IPS DF 6.9 (cell line): ENCODE results near the gene CACNA1S.

Experiments used
- DNase-seq: peaks from one replicate; pipeline ENCODE4 v3.0.0-alpha.2; 2013; ENCODE audit warnings: low read depth, low spot score
- H3K27ac ChIP-seq: one replicate; pipeline ENCODE4 v1.5.1; 2013; ENCODE audit warnings: low read length, control low read depth
- H3K27me3 ChIP-seq: 2 replicates; pipeline ENCODE4 v1.6.1; 2013; ENCODE audit warnings: mild to moderate bottlenecking, low read length; ENCODE audit not compliant: control insufficient read depth, insufficient read depth
- H3K36me3 ChIP-seq: 2 replicates; pipeline ENCODE4 v1.6.1; 2013; ENCODE audit warnings: low read length; ENCODE audit not compliant: control insufficient read depth, insufficient read depth
- H3K4me1 ChIP-seq: 2 replicates; pipeline ENCODE4 v1.6.1; 2013; ENCODE audit warnings: low read length; ENCODE audit not compliant: control insufficient read depth, insufficient read depth
- H3K4me3 ChIP-seq: 2 replicates; pipeline ENCODE4 v1.5.1; 2013; ENCODE audit warnings: mild to moderate bottlenecking, low read length
- H3K9me3 ChIP-seq: 2 replicates; pipeline ENCODE4 v1.6.1; 2013; ENCODE audit warnings: low read length, inconsistent platforms; ENCODE audit not compliant: control insufficient read depth, insufficient read depth
- WGBS: extraction: QIAGEN DNeasy Blood & Tissue Kit; methylation state at CpG from one replicate; pipeline ENCODE4 v1.1.7; 2013; ENCODE audit warnings: mixed read lengths, missing lambda C conversion rate; ENCODE audit not compliant: insufficient read length, insufficient coverage; 5-methylcytosine and 5-hydroxymethylcytosine counted together

Gene CACNA1S

DNA sequence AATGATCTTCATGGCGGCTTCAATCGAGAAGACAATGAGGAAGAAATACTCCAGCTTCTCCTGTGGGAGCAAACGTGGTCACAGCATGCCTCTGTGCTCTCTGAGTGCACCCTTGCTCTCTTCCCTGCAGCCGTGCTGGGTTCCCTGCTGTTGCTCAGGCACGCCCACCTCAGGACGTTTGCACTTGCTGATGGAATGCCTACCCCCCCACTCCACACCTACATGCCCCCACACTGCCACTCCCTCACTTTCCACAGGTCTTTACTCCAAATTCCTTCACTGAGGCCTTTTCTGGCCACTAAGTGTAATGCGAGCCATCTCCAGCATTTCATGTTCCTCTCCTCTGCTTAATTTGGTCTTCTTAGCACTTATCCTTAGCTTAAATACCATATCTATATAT is 18.3 kb downstream of the CACNA1S start:
- no peak for DNase-seq
- Histone ChIP-seq H3K9me3 (no peaks in the 10 kb centered on the region), H3K4me1 (peaks cover 2% of the 10 kb centered on the region; the same call in 1 of the 2 replicates), H3K27me3 (no peaks in the 10 kb centered on the region), H3K36me3 (no peaks in the 10 kb centered on the region), H3K27ac (no peak overlapping the region), H3K4me3 (no peak overlapping the region)
- WGBS, result no CpG with 5 or more reads among the region's 7 CpGs

DNA sequence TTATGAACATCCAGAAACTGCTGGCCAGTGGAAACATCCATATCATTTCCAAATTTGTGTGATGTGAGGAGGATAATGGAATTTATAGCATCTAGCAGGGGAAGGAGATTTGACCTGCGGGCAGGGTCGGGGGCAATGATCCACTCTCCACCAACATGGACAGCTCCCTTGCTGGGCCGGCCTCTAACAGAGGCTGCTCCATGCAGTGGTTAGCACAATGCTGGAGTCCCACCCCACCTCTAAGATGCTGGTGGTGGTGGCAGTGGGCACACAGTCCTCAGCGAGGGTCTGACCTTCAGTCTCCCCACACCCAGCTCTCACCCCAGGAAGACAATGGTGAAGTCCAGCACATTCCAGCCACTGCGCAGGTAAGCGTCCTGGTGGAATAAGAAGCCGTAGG is 18.7 kb downstream of the CACNA1S start:
- Histone ChIP-seq H3K4me1 (peaks cover 2% of the 10 kb centered on the region; the same call in 1 of the 2 replicates), H3K27me3 (no peaks in the 10 kb centered on the region), H3K36me3 (no peaks in the 10 kb centered on the region), H3K4me3 (no peak overlapping the region), H3K27ac (no peak overlapping the region), H3K9me3 (no peaks in the 10 kb centered on the region)
- no CpG with 5 or more reads among the region's 7 CpGs for whole genome bisulfite sequencing
- no peak for DNase-seq

DNA sequence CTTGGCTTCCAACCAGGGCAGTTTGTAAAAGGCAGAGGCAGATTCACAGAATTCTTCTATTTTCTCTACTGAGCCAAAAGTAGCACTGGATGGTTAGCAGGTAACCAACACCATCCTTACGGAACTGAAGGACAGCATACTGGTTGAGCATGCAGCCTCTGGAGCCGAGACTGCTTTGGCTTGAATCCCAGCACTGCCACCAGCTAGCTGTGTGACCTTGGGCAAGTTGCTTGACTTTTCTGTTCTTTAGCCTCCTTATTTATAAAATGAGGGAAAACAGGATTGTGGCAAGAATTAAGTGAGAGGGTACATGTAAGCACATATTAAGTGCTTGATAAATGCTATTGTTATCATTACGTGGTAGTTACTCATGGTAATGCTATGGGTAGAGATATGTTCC is 19.5 kb downstream of the CACNA1S start:
- Histone ChIP-seq H3K9me3 (no peaks in the 10 kb centered on the region), H3K36me3 (no peaks in the 10 kb centered on the region), H3K27ac (no peak overlapping the region), H3K4me1 (peaks cover 2% of the 10 kb centered on the region; the same call in 1 of the 2 replicates), H3K4me3 (no peak overlapping the region), H3K27me3 (no peaks in the 10 kb centered on the region)
- WGBS, result no CpG with 5 or more reads among the region's 3 CpGs
- DNase-seq, result no peak

DNA sequence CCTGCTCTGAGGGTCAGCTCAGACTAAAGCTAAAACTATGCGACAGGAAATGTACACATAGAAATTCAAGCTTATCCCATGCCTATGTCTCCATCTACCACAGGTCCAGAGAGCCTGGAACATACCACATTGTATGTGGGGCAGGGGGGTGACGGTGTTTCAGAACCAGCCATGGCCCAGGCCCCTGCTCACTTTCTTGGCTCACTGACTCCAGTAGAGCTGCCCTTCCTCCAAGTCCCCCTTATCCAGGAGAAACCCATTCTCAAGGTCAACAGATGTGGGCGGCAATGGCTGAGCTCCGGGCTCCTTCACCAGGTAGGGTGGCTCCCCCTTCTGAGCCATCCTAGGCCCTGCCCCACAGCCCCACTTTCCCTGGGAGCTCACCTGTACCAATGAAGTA is 21.0 kb downstream of the CACNA1S start:
- H3K36me3 ChIP-seq, result no peaks in the 10 kb centered on the region
- no peak overlapping the region; the same call in 1 of the 2 replicates for H3K4me3 ChIP-seq
- WGBS, result no CpG with 5 or more reads among the region's 4 CpGs
- H3K27me3 ChIP-seq, result no peaks in the 10 kb centered on the region
- DNase-seq, result no peak
- H3K9me3 ChIP-seq, result no peaks in the 10 kb centered on the region
- H3K27ac ChIP-seq, result no peak overlapping the region
- no peaks in the 10 kb centered on the region for H3K4me1 ChIP-seq

DNA sequence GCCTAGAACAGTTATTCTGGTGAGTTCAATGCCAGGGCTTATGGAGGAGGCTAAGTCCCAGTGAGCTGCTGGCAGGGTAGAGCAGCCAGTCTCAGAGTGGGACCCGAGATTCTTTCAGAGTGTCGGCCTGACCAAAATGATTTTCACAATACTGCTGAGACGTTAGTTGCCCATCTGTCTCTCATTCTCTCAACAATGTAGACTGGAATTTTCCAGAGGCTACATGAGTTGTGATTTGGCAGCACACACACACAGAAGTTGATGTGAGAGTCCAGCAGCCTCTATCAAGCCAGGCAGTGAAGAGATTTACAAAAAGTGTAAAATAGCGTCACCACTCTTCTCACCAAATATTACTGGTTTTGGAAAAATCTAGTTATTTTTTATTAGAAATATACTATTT is 21.7 kb downstream of the CACNA1S start:
- DNase-seq, result no peak
- WGBS, result no CpG with 5 or more reads among the region's 4 CpGs
- Histone ChIP-seq H3K27me3 (no peaks in the 10 kb centered on the region), H3K27ac (no peak overlapping the region), H3K4me3 (no peak overlapping the region), H3K9me3 (no peaks in the 10 kb centered on the region), H3K4me1 (no peaks in the 10 kb centered on the region), H3K36me3 (no peaks in the 10 kb centered on the region)

DNA sequence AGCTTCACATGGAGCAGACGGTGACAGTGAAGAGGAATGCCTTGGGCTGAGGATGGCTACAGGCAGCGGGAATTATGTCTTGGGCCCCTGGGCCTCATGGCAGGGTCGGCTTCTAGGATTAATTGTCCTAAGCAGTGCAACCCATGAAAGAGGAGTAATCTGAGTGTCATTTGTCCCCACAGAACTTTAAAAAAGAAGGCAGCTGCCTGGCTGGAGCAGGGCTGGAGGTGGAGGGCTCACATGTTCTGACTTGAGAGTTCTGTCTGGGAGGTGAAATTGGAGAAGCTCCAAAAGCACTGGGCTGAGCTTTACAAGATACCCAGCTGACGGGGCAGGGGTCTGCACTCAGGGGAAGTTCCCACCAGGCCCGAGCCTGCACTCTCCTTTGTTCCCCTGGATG is 22.6 kb downstream of the CACNA1S start:
- no peaks in the 10 kb centered on the region for H3K27me3 ChIP-seq
- WGBS, result no CpG with 5 or more reads among the region's 5 CpGs
- no peak for DNase-seq
- H3K36me3 ChIP-seq, result no peaks in the 10 kb centered on the region
- no peaks in the 10 kb centered on the region for H3K4me1 ChIP-seq
- H3K4me3 ChIP-seq, result no peak overlapping the region
- no peaks in the 10 kb centered on the region for H3K9me3 ChIP-seq
- H3K27ac ChIP-seq, result no peak overlapping the region

DNA sequence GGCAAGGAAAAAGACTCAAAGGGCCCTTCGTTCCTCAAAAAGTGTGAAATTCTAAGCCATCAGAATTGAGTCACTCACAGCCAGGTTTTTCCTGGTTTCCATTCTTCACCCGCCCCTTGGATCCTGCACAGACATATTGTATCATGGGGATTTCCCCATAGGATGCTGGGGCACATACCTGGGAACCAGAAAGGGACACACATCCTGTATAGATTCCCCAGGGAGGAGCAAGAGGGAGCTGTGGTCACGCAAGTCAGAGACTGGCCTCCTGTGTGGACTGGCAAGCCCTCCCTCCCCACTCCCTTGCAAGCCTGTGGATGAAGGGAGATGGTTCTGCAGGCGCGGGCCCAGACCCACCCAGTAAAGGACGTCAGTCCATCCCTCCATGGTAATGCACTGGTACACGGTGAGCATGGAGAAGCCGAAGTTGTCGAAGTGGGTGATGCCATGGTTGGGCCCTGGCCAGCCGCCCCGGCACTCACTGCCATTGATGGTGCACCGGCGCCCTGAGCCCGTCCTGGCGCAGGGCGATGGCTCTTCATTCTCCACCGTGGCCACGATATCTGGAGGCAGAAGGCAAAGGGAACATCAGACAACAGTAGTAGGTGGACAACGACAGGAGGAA is 23.2 kb downstream of the CACNA1S start:
- Histone ChIP-seq H3K27me3 (no peaks in the 10 kb centered on the region), H3K27ac (no peak overlapping the region)

DNA sequence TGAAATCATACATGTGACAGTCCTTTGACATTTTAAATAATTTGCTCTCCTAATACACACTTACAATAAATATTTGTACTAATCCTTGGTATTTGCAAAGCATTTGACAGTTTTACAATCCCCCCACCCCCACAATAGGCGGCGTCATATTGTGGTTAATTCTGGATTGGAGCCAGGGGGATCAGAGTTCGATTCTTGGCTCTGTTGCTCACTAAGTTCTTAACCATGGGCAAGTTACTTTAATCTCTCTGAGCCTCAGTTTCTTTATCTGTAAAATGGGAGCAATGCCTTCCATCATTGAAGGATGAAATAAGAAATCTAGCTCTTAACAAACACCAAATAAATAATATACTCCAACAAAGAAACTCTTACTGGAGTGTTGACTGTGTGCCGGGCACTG is 23.8 kb downstream of the CACNA1S start:
- H3K36me3 ChIP-seq, result no peaks in the 10 kb centered on the region

More for the DNA sequence above, 23.2 kb downstream of the CACNA1S start:
- DNase-seq, result no peak
- WGBS, result no CpG with 5 or more reads among the region's 19 CpGs
- no peaks in the 10 kb centered on the region for H3K36me3 ChIP-seq
- no peaks in the 10 kb centered on the region for H3K9me3 ChIP-seq
- no peaks in the 10 kb centered on the region for H3K4me1 ChIP-seq
- H3K4me3 ChIP-seq, result no peak overlapping the region

DNA sequence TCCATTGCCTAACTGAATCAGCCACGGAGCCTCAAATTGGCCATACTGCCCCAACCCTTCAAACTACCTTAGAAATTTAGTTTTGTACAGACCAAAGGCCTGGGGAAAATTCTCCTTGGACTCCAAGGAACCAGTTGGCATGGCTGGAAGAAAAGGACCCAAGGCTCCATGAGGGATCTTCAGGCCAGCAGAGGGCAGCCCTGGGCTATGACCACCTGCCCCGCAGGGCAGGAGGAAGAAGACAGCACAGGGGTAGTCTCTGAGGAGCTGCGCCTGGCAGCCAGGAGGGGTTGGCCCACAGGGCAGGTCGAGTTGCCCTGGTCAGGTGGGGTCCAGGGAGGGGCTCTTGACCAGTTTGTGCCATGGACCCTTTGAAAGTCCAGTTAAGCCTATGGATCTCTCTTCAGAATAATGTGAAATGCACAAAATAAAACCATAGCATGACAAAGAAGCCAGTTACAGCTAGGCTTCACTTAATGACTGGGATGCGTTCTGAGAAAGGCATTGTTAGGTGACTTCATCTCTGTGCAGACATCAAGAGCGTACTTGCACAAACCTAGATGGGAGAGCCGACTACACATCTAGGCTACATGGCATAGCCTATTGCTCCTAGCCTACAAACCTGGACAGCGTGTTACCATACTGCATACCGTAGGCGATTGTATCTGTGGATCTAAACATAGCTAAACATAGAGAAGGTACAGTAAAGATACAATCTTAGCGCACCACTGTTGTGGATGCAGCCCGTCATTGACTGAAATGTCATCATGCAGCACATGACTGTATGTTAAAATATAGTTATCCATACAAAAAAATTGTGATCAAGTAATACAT is 26.1 kb downstream of the CACNA1S start:
- peak; percentile 27 for DNase-seq

More for the DNA sequence above, 23.8 kb downstream of the CACNA1S start:
- WGBS, result no CpG with 5 or more reads among the region's 4 CpGs
- Histone ChIP-seq H3K4me3 (no peak overlapping the region), H3K27me3 (no peaks in the 10 kb centered on the region), H3K9me3 (no peaks in the 10 kb centered on the region), H3K27ac (no peak overlapping the region), H3K4me1 (no peaks in the 10 kb centered on the region)
- DNase-seq, result no peak

DNA sequence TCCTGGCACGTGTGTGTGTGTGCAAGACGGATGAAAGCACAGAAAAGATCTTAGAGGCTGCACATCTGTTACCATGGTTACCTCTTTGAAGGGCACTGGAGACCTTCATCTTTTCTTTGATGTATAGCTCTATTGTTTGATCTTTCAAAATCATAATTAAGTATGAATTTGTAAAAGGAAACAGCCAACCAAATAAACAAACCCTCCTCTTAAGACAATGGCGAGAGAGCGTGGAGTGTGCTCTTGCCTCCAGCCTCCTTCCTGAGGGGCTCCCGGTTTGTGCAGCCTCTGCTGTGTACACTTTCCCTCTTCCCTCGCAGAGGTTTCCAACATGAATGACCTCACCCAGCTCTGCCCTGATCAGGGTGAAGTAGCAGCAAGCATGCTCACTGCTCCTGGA is 27.9 kb downstream of the CACNA1S start:
- H3K36me3 ChIP-seq, result no peaks in the 10 kb centered on the region
- WGBS, result no CpG with 5 or more reads among the region's 6 CpGs
- H3K27ac ChIP-seq, result no peak overlapping the region
- H3K4me1 ChIP-seq, result no peaks in the 10 kb centered on the region
- no peaks in the 10 kb centered on the region for H3K9me3 ChIP-seq
- no peak for DNase-seq
- H3K4me3 ChIP-seq, result no peak overlapping the region
- H3K27me3 ChIP-seq, result no peaks in the 10 kb centered on the region

More for the DNA sequence above, 26.1 kb downstream of the CACNA1S start:
- H3K4me3 ChIP-seq, result no peak overlapping the region
- H3K36me3 ChIP-seq, result no peaks in the 10 kb centered on the region
- whole genome bisulfite sequencing, result no CpG with 5 or more reads among the region's 12 CpGs
- no peaks in the 10 kb centered on the region for H3K4me1 ChIP-seq
- no peaks in the 10 kb centered on the region for H3K27me3 ChIP-seq
- no peaks in the 10 kb centered on the region for H3K9me3 ChIP-seq
- H3K27ac ChIP-seq, result no peak overlapping the region
